Amniotic epithelial cell (primary cell): ENCODE results near the gene PPP3CB.

Experiments
- DNase-seq: peaks from one replicate; pipeline ENCODE4 v3.0.0-alpha.2; 2010; ENCODE audit warnings: low read depth

Gene PPP3CB

DNA sequence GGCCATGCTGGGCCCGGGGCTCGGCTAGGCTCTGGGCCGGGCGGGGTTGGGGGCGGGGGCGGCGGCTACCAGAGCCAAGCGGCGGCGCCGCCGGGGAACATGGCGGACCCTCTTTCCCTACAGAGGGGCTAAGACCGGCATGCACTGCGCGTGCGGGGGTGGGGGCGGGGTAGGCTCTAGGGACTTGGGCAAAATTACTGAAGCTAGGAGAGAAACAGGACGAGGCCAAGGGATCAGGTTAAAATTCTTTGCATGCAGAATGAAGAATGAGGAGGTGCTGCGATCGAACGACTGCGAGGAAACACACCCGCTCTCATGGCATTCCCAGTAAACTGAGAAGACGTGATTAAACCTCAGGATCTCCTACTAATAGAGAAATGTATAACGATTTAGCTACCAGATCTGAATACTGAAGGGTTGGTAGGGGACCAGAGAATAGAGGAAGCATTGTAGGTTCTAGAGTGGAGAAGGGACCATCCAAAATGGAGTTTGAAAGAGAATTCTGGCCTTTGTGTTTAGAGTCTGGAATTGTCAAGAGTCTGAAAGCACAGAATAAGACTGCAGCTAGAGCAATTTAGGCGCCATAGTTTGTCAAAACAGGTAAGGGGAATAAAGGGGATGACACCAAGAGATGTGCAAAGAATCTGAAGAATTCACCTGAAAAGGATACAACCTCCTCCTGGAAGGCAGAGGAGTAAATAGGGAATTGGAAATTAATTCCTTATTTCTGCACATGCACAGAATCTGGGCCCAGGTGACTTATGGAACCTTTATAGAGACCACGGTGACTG, at the start of gene PPP3CB:
Gene PPP3CB, minus strand, starts transcription at position 141 of the 791 bp plus-strand sequence. Its CDS starts 135 bp downstream, at position 6.
- peak; percentile 98 for DNase-seq

DNA sequence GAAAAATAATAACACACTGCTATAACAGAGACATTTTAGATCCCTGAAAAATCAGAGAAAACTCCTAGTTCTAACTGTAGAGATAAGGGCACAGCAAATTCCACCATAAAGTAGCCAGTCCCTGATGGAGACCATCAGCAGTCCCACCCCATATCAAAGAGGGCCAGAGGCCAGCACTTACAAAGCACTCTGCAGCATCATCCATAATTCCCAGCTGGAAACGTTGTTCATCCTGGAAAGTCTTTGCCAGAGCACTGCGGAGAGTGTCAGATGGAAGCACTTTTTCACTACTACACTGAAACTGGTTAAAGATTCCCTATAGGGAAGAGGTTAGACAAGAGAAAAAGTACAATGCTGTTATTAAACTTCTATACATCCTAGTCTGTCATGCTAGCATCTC, 49.5 kb upstream of the PPP3CB start:
- no peak for DNase-seq

DNA sequence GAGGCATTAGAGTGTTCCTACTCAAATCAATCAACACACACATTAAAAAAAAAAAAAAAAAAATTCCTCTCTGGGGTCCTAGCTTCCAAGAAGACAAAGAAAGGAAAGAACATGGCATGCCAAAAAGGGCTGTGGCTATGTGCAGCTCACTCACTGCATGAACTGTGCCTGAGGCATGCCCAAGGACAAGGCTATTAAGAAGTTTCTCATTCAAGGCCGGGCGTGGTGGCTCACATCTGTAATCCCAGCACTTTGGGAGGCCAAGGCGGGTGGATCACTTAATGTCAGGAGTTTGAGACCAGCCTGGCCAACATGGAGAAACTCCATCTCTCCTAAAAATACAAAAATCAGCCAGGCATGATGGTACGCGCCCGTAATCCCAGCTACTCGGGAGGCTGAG, 41.9 kb upstream of the PPP3CB start:
- peak; percentile 14 for DNase-seq

DNA sequence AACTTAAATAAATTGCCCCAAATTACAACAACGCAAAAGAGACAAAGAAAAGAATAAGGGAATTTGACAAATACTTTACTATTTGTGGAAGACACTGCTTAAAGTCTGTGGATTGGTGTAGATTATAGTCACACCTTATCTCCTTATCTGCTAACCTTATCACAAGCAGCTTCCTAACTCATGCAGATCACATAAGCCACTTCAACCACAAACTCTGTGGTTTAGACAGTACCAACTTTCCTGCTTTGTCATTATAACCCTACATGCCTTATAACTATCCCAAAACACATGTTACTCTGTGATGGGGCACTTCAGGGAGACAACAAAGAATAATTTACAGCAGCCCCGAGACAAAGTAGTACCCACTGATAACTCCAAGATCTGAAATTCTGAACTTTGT, 41.5 kb upstream of the PPP3CB start:
- DNase-seq, result peak; percentile 31

DNA sequence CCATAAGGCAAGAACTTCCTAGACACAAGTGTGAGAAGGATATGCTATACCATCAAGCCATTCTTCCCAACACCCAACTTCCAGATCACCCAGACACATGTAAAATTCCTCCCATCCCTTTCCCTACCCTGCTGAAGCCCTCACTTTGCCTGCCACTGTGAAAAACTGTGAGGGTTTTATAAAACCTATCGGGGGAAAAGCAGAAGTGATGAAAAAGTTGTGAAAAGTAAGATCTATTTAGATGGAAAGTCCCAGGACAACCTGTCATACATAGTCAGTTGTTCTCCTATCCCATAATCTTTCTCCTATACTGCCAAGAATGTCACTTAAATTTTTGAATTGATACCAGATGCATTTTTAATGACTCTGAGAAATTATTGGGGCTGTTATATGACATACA, 39.0 kb upstream of the PPP3CB start:
- no peak for DNase-seq

DNA sequence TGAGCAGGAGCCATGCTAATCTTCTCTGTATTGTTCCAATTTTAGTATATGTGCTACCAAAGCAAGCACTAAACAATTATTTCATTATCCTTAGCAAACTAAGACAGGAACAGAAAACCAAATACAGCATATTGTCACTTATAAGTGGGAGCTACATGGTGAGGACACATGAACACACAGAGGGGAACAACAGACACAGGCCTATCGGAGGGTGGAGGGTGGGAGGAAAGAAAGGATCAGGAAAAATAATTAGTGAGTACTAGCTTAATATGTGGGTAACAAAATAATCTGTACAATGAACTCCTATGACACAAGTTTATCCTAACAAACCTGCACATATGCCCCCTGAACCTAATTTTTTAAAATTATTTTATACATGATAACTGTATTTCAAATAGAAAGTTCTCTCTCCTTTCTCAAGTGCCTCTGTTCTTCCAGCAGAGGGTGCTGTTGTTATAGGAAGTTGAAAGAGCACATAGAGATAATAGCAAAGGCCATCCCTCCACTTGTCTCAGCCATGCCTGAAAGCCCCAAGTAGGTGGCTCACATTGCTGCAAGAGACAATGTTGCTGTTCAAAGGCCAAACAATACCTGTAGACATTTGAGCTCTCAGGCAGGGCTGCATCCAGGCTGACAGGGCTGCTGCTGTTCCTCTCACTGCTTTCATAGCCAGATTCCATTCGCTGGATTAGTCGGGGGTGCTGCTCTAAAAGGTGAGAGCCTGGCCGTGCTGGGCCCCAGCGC, 33.4 kb upstream of the PPP3CB start:
- peak; percentile 78 for DNase-seq

DNA sequence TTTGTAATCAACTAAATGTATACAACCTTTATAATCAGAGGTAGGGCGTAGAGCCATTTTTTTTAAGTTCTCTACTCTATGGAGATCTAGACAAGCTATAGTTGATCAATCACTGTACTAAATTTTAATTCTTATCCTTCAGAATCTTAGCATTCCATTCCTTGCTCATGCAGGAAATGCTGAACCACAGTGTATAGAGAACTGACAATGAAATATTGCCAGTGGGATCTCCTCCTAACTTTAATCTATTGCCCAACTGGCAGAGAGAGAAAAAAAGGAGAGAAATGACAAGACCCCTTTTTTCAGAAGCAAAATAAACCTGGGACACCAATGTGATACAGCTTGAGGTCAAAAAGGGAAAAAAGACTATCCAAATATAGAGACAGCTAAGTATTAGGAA, 26.4 kb upstream of the PPP3CB start:
- peak; percentile 73 for DNase-seq

DNA sequence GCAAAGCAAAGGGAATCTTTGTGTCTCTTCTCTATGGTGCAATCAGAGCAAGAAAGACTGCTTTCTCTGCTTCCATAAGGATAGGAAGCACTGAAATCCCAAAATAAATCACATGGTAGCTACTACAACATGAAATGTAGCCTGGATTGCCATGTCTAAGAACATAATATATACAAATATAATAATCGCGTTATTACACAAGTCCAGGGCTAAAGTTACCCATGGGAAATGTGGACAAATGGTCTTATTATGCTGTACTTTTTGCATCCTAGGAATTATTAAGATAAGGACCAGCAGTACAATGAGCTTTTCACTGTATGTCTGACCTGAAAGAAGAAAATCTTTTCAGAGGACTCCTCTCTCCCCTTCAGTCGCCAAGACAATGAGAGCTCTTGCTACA, 23.5 kb upstream of the PPP3CB start:
- DNase-seq, result no peak

DNA sequence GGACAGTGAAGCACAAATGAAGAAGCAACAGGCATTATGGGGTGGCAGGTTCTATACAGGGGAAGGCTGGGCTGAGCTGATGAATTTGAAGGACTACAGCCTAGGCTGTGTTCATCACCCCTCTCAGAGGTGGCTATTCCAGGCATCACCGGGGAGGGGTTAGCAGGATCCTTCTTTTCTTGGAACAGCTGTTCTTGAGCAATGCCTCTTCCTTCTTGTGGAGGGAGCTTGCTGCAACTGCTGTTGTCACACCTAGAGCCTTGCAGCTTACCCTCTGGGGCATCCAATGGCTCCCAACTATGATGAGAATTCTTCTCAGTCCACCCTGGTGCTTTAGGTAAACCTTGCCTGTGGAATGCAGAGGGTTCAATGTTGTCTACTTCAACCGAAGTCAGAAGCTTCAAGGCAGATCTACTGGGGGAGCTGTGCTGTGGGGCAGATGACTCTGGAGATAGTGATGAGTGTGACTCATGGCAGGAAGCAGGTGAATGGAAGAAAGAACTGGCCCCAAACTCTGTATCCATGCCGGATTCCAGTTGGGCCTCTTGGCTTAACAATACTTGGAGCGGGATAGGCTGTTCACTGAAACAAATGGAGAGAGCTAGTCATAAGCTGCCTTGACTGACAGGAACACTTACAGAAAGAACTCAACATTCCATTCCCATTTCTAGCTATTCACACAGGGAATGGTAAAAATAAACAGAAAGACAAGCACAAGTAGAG, 21.5 kb upstream of the PPP3CB start:
- DNase-seq, result peak; percentile 53

DNA sequence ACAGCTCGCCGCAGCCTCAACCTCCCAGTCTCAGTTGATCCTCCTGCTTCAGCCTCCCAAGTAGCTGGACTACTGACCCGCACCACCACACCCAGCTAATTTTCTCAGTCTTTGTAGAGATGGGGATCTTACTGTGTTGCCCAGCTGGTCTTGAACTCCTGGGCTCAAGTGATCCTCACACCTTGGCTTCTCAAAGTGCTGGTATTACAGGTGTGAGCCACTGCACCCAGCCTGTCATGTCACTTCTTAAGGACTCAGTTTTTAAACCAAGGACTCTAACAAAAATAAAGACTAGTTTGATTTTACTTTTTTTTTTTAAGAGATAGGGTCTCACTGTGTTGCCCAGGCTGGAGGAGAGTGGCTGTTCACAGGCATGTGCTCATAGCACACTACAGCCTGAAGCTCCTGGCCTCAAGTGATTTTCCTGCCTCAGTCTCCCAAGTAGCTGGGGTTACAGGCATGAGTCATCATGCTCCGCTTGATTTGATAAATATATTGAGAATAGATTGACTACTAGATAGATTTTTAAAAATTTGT, 16.5 kb upstream of the PPP3CB start:
- no peak for DNase-seq

DNA sequence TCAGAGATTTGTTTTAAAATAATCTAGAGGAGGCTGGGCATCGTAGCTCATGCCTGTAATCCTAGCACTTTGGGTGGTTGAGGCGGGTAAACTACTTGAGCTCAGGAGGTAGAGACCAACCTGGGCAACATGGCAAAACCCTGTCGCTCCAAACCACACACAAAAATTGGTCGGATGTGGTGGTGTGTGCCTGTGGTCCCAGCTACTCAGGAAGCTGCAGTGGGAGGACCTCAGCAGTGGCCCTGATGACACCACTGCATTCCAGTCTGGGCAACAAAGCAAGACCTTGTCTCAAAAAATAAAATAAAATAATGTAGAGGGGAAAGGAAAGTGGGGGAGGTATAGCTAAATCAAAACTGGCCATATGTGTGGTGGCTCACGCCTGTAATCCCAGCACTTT, 13.9 kb upstream of the PPP3CB start:
- DNase-seq, result no peak

DNA sequence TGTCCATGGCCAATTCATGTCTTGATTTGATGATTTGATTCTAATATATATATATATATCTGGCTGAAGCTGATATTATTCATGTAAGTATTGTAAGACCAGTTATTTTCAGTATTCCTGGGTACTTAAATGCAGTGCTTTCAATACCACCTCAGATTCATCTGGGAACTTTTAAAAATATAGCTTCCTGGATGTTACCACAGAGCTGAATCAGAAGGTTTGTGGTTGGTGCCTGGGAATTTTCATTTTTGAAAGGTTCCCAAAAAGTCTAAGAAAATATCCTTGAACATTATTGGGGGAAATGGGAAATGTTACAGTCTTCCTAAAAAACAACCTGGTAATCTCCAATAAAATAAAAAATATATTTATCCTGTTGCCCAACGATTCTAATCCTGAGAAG, 10.7 kb upstream of the PPP3CB start:
- DNase-seq, result peak; percentile 62

DNA sequence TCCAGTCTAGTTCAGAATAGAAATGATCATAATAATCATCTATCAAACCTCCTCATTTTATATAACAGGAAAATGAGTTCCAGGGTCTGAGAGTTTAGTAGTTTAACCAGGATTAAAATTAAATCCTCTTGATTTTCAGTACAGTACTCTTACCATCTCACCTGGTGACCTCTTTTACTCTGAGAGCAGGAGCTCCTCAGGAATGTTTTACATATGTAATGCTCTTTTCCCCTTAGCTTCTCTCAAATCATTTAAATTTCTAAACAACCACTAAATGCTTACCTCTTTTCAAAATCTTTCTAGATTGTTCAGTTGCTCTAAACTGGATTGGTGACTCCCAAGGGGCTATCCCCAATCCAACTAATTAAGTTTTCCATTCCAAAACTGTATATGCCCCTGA, 10.2 kb upstream of the PPP3CB start:
- no peak for DNase-seq

DNA sequence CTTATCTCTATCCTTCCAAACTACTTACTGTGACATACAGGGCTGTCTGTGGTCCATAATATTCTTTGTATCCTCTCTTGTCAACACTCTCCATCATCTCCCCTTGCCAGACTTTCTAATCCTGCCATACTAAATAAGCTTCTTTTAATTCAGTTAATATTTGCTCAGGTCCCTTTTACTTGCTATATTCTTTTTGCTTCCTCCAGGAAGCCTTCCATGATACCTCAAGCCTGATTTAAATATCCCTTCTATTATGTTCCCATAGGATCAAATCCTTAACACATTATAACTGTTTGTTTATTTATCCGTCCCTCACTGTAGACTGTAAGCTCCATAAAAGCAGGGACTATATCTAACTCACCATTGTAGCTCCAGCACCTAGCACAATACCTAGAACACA, 7.2 kb upstream of the PPP3CB start:
- no peak for DNase-seq

DNA sequence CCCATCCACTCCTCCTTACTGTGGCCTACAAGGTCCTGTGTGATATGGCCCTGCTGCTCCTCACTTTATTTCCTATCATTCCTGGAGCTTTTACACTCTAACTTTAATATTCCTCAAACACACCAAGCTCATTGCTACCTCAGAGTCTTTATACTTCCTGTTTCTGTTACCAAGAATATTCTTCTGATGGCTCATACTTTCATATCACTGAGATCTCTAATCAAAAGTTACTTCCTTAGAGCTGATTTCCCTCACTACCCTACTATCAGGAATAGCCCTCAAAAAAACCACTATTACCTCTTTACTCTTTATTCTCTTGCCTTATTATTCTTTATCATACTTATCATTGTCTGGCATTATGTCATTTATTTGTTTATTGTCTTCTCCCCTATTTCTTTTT, 5.8 kb upstream of the PPP3CB start:
- no peak for DNase-seq

DNA sequence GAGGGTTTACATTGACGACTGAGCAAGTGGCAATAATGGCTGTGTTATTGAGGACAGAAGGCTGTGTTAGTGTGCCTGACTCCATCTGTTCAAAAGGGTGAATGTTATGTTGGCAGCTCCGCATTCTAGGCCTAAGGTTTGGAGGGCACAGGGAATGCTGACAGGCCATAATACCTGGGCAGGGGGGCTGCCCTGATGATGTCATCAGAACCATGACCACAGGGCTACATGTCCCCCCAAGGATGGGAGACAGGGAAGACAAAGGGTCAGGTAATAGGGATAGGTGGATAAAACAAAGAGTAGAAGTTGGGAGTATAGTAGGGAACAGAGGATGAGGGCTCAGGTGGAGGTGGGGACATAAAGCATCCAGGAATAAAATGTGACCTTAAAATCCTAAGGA, 1.8 kb upstream of the PPP3CB start:
- no peak for DNase-seq

DNA sequence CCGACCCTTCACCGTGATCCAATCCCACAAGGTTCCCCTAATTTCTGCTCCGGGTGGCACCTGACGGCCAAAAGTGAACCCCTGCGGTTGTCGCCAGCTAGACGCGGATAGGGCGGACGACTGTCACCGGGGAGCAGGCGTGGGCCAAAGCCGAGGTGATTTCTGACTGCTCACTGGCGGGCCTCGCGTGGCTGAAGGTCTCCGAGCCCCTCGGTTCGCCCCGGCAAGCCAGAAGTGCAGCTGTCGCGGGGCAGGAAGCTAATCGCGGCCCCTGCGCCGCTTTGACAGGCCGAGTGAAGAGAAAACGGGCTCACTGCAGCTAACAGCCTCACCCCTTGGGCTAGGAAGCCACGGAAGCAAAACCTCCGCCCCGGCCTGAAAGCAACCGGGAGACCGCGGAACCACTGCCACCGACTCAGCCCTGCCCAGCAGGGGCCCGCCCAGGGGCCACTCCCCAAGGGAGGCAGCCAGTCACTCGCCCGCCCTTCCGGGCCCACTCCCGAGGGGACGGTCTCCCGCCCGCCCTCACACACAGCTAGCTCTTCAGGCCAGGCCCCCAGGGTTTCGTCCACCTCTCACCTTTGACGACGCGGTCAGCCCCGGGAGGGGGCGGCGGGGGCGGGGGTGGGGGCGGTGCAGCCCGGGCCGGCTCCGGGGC, 469 bp downstream of the PPP3CB start:
- peak; percentile 86 for DNase-seq

DNA sequence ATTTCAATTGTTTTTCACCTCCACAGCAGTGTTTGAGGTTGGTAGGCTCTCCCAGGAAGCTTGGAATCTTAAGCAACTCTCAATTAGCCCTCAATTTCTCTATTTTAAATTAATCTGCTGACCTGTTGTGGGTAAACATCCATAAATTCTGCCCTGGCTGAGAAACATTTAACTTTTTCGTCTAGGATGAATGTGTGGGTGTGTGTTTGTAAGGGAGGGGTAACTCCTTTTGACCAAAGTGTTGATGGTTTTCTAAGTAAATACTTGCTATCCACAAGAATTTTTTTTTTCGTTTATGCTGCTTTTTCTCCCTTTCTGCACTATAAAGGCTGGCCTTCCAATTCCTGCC, 973 bp downstream of the PPP3CB start:
- peak; percentile 38 for DNase-seq

DNA sequence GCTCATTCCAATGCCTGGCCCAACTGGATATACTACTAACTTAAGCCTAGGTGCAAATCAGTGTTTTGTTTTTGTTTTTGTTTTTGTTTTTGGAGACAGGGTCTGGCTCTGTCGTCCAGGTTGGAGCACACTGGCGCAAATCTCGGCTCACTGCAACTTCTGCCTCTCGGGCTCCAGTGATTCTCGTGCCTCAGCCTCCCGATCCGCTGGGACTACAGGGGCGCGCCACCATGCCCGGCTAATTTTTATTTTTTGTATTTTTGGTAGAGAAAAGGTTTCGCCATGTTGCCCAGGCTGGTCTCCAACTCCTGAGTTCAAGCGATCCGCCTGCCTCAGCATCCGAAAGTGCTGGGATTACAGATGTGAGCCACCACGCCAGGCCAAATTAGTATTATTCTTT, 1.6 kb downstream of the PPP3CB start:
- DNase-seq, result no peak

DNA sequence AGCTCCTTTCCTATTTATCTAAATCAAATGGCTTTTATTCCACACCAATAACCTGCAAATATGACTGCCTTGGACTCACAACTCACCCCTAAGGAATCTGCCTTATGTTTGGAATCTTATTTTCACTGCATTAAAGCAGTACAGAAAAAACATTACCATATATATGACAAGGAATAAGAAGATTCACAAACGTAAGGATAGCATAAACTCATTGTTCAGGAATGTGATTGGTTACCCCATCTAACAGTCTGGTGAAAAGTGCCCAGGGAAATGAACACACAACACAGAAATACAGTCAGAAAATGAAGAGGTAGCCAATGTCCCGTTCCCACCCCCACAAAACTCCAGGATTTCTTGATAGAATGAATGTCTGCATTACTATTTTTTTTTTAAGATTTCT, 2.0 kb downstream of the PPP3CB start:
- DNase-seq, result peak; percentile 44

DNA sequence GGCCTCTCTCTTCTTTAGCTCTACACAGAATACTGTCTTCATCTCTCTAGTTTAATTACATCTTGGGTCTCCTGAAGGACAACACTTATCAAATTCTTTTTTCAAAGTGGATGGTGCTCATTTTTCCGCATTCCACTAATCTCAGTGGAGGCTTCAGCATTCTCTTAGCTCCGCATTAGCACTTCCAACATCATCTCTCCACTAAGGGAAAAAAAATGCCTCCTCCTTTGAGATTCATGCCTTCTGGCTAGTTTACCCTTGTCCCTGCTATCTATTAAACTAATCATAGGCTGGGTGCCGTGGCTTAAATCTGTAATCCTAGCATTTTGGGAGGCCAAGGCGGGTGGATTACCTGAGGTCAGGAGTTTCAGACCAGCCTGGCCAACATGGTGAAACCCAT, 9.2 kb downstream of the PPP3CB start:
- DNase-seq, result no peak

DNA sequence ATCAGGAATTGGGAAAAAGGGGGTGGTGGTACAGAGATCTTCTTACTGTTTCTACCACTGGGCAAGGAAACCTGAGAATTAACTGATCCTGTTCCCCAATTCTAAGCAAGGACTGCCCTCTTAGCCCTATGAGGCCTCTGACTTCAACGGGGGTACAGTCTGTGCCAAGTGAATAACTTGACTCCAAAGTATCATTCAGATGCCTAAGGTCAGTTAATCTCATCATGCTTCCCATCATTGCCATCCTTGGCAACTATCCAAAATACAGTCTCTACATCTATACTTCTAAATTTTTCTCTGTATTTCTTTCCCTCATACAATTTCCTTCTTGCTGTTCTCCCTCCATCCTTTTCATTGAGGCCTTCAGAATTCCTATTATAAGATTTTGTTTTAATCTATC, 10.5 kb downstream of the PPP3CB start:
- no peak for DNase-seq
